Activated gamma-delta T cell treated with anti-CD3 and anti-CD28 coated beads, Interleukin-2, amount 50 U/mL, for 16 hours (primary cell): ENCODE data around the gene TMEM43.

Experiments used
- DNase-seq: peaks from one replicate; pipeline ENCODE4 v3.0.0-alpha.2; 2020; ENCODE audit warnings: low read depth

TMEM43 gene

GRCh38 chr3:14178247-14179113 is 53.6 kb downstream of the TMEM43 start, which contains the start of the genes LSM3 and XPC:
LSM3 (plus strand) TSS chr3:14178817; CDS start chr3:14178861, 44 bp downstream.
XPC (minus strand) TSS chr3:14178601; CDS start chr3:14178568, 33 bp downstream.
- DNase-seq: peak; percentile 97

- DNase-seq: no peak
These were observed 54.2 kb downstream of the TMEM43 start for GRCh38 chr3:14179114-14179465.

- DNase-seq: no peak
These were observed 54.9 kb downstream of the TMEM43 start for GRCh38 chr3:14179795-14180194.

- DNase-seq: no peak
These were observed 56.4 kb downstream of the TMEM43 start for GRCh38 chr3:14181253-14181652.

- no peak for DNase-seq
These were observed 58.2 kb downstream of the TMEM43 start for GRCh38 chr3:14183015-14183577.

GRCh38 chr3:14186854-14187458 is 62.1 kb downstream of the TMEM43 start:
- DNase-seq: no peak

- DNase-seq: no peak
These were observed 63.3 kb downstream of the TMEM43 start for GRCh38 chr3:14188041-14188754.
